ENCODE results near the gene COTL1.
"Not testable (repeated sequence)": the region's sequence is repeated elsewhere in the genome, so short reads cannot be mapped to it uniquely, and the experiment has no call there.

COTL1 gene

GRCh38 chr16:84640145-84640544 is 22.3 kb upstream of the COTL1 start:
- no peak for DNase-seq
- Mint-ChIP-seq H3K36me3 (ENCODE audit: low read depth) (no peaks in the 10 kb centered on the region), H3K27me3 (ENCODE audit: low read depth, poor library complexity) (peaks cover 23% of the 10 kb centered on the region), H3K4me3 (peak overlapping the region; percentile 50), H3K9me3 (peaks cover 3% of the 10 kb centered on the region), H3K4me1 (peaks cover 49% of the 10 kb centered on the region), H3K27ac (no peak overlapping the region)
- no peak for TF ChIP-seq CTCF (IDR thresholded peaks at IDR 0.05)

DNA sequence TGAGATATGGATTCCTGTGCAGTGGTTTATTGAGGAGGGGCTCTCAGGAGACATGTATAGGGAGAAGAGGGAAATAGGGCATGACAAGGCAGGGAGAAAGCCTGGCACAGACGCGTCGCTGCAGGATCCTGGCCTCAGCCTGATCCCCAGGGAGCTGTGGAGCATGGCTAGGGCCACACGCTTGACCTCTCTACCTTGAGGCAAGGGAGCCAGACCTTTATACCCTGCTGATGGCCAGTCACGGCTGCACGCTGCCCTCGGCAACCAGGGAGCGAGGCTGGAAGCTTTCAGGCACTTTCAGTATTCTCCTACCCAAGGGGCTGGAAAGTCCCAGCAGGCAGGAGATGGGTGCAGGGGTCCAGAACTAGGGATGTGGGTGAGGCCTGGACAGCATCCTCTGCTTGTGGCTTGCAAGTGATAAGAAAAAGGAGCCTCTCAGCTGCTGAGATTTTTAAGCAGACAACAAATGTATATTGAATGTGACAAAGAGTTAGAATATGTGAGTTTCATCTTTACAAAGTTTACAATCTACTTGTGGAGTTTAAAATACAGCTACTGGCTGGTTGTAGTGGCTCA is 20.4 kb upstream of the COTL1 start:
- H3K4me3 Mint-ChIP-seq, result no peak overlapping the region
- H3K9me3 Mint-ChIP-seq, result peaks cover 3% of the 10 kb centered on the region
- DNase-seq, result peak; percentile 47
- peaks cover 63% of the 10 kb centered on the region for H3K4me1 Mint-ChIP-seq
- TF ChIP-seq CTCF (IDR thresholded peaks at IDR 0.05), result no peak
- peak overlapping the region; percentile 44 for H3K27ac Mint-ChIP-seq
- H3K27me3 Mint-ChIP-seq (ENCODE audit: low read depth, poor library complexity), result peaks cover 30% of the 10 kb centered on the region
- H3K36me3 Mint-ChIP-seq (ENCODE audit: low read depth), result no peaks in the 10 kb centered on the region

- Mint-ChIP-seq H3K36me3 (ENCODE audit: low read depth) (no peaks in the 10 kb centered on the region), H3K9me3 (peaks cover 3% of the 10 kb centered on the region), H3K4me1 (peaks cover 60% of the 10 kb centered on the region), H3K27ac (peak overlapping the region; percentile 44), H3K4me3 (no peak overlapping the region), H3K27me3 (ENCODE audit: low read depth, poor library complexity) (peaks cover 24% of the 10 kb centered on the region)
- no peak for DNase-seq
- no peak for TF ChIP-seq CTCF (IDR thresholded peaks at IDR 0.05)
These were observed 19.8 kb upstream of the COTL1 start for GRCh38 chr16:84637709-84638108.

DNA sequence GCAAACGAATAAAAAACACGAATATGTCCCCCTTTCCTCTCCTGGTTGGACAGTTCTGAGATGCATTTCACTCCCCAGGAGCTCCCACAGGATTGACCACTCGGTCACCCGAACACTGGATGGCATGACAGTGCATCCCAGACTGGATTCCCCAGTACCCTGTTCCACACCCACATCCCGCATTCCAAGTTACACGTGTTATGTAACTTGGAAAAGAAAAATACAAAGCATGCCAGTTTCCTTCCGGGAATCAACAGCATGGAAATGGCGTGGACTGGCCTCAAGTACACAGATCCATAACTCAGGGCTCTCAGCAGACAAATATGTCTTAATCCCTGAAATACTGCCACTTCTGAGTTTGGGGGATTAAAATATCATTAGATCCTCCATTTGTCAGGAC is 17.8 kb upstream of the COTL1 start:
- peaks cover 32% of the 10 kb centered on the region for H3K27me3 Mint-ChIP-seq (ENCODE audit: low read depth, poor library complexity)

DNA sequence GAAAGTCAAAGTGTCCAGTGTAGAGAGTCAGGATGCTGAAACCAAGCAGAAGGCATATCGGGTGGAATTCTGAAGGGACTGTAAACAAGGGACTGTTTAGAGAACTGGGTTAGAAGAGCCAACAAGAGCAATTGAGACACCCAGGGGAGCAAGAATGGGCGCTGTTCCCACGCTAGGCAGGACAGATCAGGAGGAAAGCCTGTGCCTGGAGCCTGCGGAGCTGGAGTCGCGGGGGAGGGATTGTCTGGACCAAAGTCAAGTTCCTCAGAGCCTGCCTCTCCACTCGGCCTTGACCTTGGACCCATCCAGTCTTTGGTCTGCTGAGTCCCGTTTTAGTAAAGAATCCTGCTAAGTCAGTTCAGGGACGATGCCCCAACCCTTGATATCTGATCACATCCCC is 15.7 kb upstream of the COTL1 start:
- H3K27me3 Mint-ChIP-seq (ENCODE audit: low read depth, poor library complexity), result peaks cover 32% of the 10 kb centered on the region
- no peaks in the 10 kb centered on the region for H3K36me3 Mint-ChIP-seq (ENCODE audit: low read depth)
- H3K9me3 Mint-ChIP-seq, result peaks cover 1% of the 10 kb centered on the region
- H3K4me1 Mint-ChIP-seq, result peaks cover 40% of the 10 kb centered on the region
- no peak for TF ChIP-seq CTCF (IDR thresholded peaks at IDR 0.05)
- DNase-seq, result no peak
- H3K4me3 Mint-ChIP-seq, result no peak overlapping the region
- H3K27ac Mint-ChIP-seq, result no peak overlapping the region

More for the DNA sequence above, 17.8 kb upstream of the COTL1 start:
- no peak overlapping the region for H3K27ac Mint-ChIP-seq
- H3K36me3 Mint-ChIP-seq (ENCODE audit: low read depth), result no peaks in the 10 kb centered on the region
- no peak for TF ChIP-seq CTCF (IDR thresholded peaks at IDR 0.05)
- H3K4me3 Mint-ChIP-seq, result no peak overlapping the region
- H3K4me1 Mint-ChIP-seq, result peaks cover 43% of the 10 kb centered on the region
- peaks cover 3% of the 10 kb centered on the region for H3K9me3 Mint-ChIP-seq
- DNase-seq, result no peak

GRCh38 chr16:84632862-84633261 is 15.0 kb upstream of the COTL1 start:
- DNase-seq; H3K4me3 Mint-ChIP-seq; H3K27ac Mint-ChIP-seq; H3K36me3 Mint-ChIP-seq (ENCODE audit: low read depth); H3K9me3 Mint-ChIP-seq: not testable (repeated sequence)
- Mint-ChIP-seq H3K4me1 (peaks cover 33% of the 10 kb centered on the region), H3K27me3 (ENCODE audit: low read depth, poor library complexity) (peaks cover 31% of the 10 kb centered on the region)
